Progenitor cell of endocrine pancreas (in vitro differentiated cells): ENCODE measurements around the gene RPS16. TPM values are rescaled to one million over a fixed set of nuclear protein-coding genes. Genes with fewer than 3 reads are reported as not detected.

Experiments
- DNase-seq: peaks from one replicate; pipeline ENCODE4 v3.0.0; 2021; ENCODE audit warnings: low spot score; ENCODE audit not compliant: unreplicated experiment
- H3K27ac Mint-ChIP-seq: 2 replicates; pipeline ENCODE4 v1.8.0; 2021; ENCODE audit warnings: mild to moderate bottlenecking, moderate library complexity, mixed read lengths
- H3K27me3 Mint-ChIP-seq: 2 replicates; pipeline ENCODE4 v1.8.0; 2021; ENCODE audit warnings: mixed read lengths
- H3K36me3 Mint-ChIP-seq: 2 replicates; pipeline ENCODE4 v1.8.0; 2022; ENCODE audit warnings: mixed read lengths; ENCODE audit not compliant: insufficient read depth
- H3K4me1 Mint-ChIP-seq: 2 replicates; pipeline ENCODE4 v1.8.0; 2021; ENCODE audit warnings: low read depth, mixed read lengths
- H3K4me3 Mint-ChIP-seq: 2 replicates; pipeline ENCODE4 v1.8.0; 2021; ENCODE audit warnings: low read depth, mild to moderate bottlenecking, moderate library complexity, mixed read lengths
- H3K9me3 Mint-ChIP-seq: 2 replicates; pipeline ENCODE4 v1.8.0; 2021; ENCODE audit warnings: low read depth, mixed read lengths
- CTCF ChIP-seq: fragments of 200-600 bp; sonication (generic); IDR thresholded peaks from one replicate; pipeline ENCODE4 v1.5.0; 2021; ENCODE audit warnings: antibody characterized with exemption, mild to moderate bottlenecking; ENCODE audit not compliant: unreplicated experiment
- total RNA-seq: library from RNA; stranded (reverse); gene quantifications from 2 replicates; pipeline ENCODE4 v1.2.1, GENCODE V29; 2021

Gene RPS16
- total RNA-seq, 1 donor from 2014 or later: 1,449 TPM

- Mint-ChIP-seq H3K4me3 (no peak overlapping the region), H3K9me3 (no peaks in the 10 kb centered on the region), H3K27ac (no peak overlapping the region), H3K36me3 (peaks cover 28% of the 10 kb centered on the region), H3K4me1 (no peaks in the 10 kb centered on the region), H3K27me3 (no peaks in the 10 kb centered on the region)
- no peak for DNase-seq
- no peak for TF ChIP-seq CTCF
These were observed 37.1 kb upstream of the RPS16 start for GRCh38 chr19:39472746-39473442.

GRCh38 chr19:39471756-39472536 lies 36.2 kb upstream of the RPS16 start:
- H3K36me3 Mint-ChIP-seq: peaks cover 30% of the 10 kb centered on the region
- no peaks in the 10 kb centered on the region for H3K9me3 Mint-ChIP-seq
- DNase-seq: no peak
- TF ChIP-seq CTCF: no peak
- no peak overlapping the region for H3K4me3 Mint-ChIP-seq
- no peak overlapping the region for H3K27ac Mint-ChIP-seq
- no peaks in the 10 kb centered on the region for H3K4me1 Mint-ChIP-seq
- H3K27me3 Mint-ChIP-seq: no peaks in the 10 kb centered on the region

GRCh38 chr19:39470724-39471339 lies 35.1 kb upstream of the RPS16 start:
- Mint-ChIP-seq H3K4me1 (no peaks in the 10 kb centered on the region), H3K27ac (no peak overlapping the region), H3K9me3 (no peaks in the 10 kb centered on the region), H3K36me3 (peaks cover 30% of the 10 kb centered on the region), H3K27me3 (no peaks in the 10 kb centered on the region), H3K4me3 (no peak overlapping the region)
- no peak for TF ChIP-seq CTCF
- no peak for DNase-seq

- Mint-ChIP-seq H3K27ac (no peak overlapping the region), H3K4me3 (no peak overlapping the region), H3K9me3 (no peaks in the 10 kb centered on the region), H3K36me3 (peaks cover 28% of the 10 kb centered on the region), H3K4me1 (no peaks in the 10 kb centered on the region), H3K27me3 (no peaks in the 10 kb centered on the region)
- TF ChIP-seq CTCF: no peak
- no peak for DNase-seq
These were observed 33.8 kb upstream of the RPS16 start for GRCh38 chr19:39469567-39469966.

GRCh38 chr19:39469036-39469435 lies 33.3 kb upstream of the RPS16 start:
- TF ChIP-seq CTCF: no peak
- DNase-seq: no peak
- Mint-ChIP-seq H3K4me1 (no peaks in the 10 kb centered on the region), H3K27me3 (no peaks in the 10 kb centered on the region), H3K4me3 (no peak overlapping the region), H3K36me3 (peaks cover 26% of the 10 kb centered on the region), H3K9me3 (no peaks in the 10 kb centered on the region), H3K27ac (no peak overlapping the region)
